ENCODE data around the gene GBX1.

DNA sequence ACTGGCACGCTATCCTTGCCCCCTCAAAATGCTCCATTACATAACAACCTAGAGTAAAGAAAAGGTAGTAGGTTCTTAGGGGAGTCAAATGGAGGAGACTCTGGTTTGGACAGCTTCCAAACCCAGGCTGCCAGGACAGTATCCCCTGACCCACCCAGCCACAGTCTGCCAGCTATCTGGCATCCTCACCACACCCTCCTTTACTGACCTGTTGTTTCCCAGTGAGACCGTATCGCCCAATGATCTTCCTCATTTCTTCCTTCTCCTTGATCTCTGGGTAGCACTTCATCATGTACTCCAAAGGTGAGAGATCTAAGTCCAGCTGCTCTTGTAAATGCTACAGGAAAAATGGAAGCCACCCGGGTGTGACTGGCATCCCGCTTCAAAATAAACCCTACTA is 47.9 kb upstream of the GBX1 start:
- no peak for TF ChIP-seq TEAD4 (CRISPR knock-in tag; IDR thresholded peaks at IDR 0.05)
- TF ChIP-seq, protein P1, sequence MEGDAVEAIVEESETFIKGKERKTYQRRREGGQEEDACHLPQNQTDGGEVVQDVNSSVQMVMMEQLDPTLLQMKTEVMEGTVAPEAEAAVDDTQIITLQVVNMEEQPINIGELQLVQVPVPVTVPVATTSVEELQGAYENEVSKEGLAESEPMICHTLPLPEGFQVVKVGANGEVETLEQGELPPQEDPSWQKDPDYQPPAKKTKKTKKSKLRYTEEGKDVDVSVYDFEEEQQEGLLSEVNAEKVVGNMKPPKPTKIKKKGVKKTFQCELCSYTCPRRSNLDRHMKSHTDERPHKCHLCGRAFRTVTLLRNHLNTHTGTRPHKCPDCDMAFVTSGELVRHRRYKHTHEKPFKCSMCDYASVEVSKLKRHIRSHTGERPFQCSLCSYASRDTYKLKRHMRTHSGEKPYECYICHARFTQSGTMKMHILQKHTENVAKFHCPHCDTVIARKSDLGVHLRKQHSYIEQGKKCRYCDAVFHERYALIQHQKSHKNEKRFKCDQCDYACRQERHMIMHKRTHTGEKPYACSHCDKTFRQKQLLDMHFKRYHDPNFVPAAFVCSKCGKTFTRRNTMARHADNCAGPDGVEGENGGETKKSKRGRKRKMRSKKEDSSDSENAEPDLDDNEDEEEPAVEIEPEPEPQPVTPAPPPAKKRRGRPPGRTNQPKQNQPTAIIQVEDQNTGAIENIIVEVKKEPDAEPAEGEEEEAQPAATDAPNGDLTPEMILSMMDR (IDR thresholded peaks at IDR 0.05): no peak
- TF ChIP-seq KAT7 (CRISPR knock-in tag; IDR thresholded peaks at IDR 0.05; ENCODE audit: borderline replicate concordance): no peak
- no peak for TF ChIP-seq ETV6 (CRISPR knock-in tag; IDR thresholded peaks at IDR 0.05)
- no peak for TF ChIP-seq ZNF416 (CRISPR knock-in tag; IDR thresholded peaks at IDR 0.05)
